Aorta (tissue), 5 donors: ENCODE data around the gene CYP19A1. TPM values are rescaled to one million over a fixed set of nuclear protein-coding genes. Genes with fewer than 3 reads are reported as not detected.
"Not testable (repeated sequence)": the region's sequence is repeated elsewhere in the genome, so short reads cannot be mapped to it uniquely, and the experiment has no call there.

Experiments
- ATAC-seq: fragments of 200-7000 bp; cut with Tn5 transposase; one replicate; pipeline ENCODE4 v1.9.1; 2022; ENCODE audit warnings: moderate library complexity; ENCODE audit not compliant: low FRiP score
- DNase-seq, 2 donors: peaks; one replicate each; pipeline ENCODE4 v3.0.0-alpha.2; 2020
- H3K27ac ChIP-seq, 2 donors: one replicate each; pipeline ENCODE4 v1.5.1; 2013; ENCODE audit warnings: low read length in 2 of 2, mild to moderate bottlenecking in 2 of 2, moderate library complexity in 2 of 2, control low read depth in 1 of 2, inconsistent platforms in 1 of 2, low read depth in 1 of 2
- H3K27me3 ChIP-seq, 2 donors: one replicate each; pipeline ENCODE4 v1.6.1; 2013; ENCODE audit warnings: control low read depth in 1 of 2, low read length in 1 of 2, mild to moderate bottlenecking in 1 of 2, moderate library complexity in 1 of 2; ENCODE audit not compliant: insufficient read depth in 2 of 2, control insufficient read depth in 1 of 2
- H3K36me3 ChIP-seq, 2 donors: one replicate each; pipeline ENCODE4 v1.6.1; 2013; ENCODE audit warnings: control low read depth in 1 of 2, low read length in 1 of 2, mild to moderate bottlenecking in 1 of 2; ENCODE audit not compliant: insufficient read depth in 2 of 2, control insufficient read depth in 1 of 2
- H3K4me1 ChIP-seq, 2 donors: one replicate each; pipeline ENCODE4 v1.6.1; 2013; ENCODE audit warnings: low read length in 2 of 2, control low read depth in 1 of 2, mild to moderate bottlenecking in 1 of 2, moderate library complexity in 1 of 2; ENCODE audit not compliant: insufficient read depth in 2 of 2, control insufficient read depth in 1 of 2
- H3K4me3 ChIP-seq, 2 donors: one replicate each; pipeline ENCODE4 v1.5.1; 2013; ENCODE audit warnings: low read length in 2 of 2, control low read depth in 1 of 2, mild to moderate bottlenecking in 1 of 2
- H3K9me3 ChIP-seq: one replicate; pipeline ENCODE4 v1.6.1; 2013; ENCODE audit warnings: mild to moderate bottlenecking, low read length; ENCODE audit not compliant: control insufficient read depth
- WGBS, 2 donors: extraction: QIAGEN DNeasy Blood & Tissue Kit; methylation state at CpG; one replicate each; pipeline ENCODE4 v1.1.7; 2013; 5-methylcytosine and 5-hydroxymethylcytosine counted together
- intact Hi-C, 2 donors: fragments of 100-400 bp; cut with DNase I; formaldehyde crosslinking; loops; one replicate each; pipeline versions ENCODE4 v1.14.2 to v1.15.0; 2022
- polyA plus RNA-seq, 2 donors: library from polyadenylated mRNA; stranded (reverse); fragments of 200-250 nt; gene quantifications; one replicate each; pipeline ENCODE4 v1.2.3, GENCODE V29; 2013
- total RNA-seq, 2 donors: library from RNA; stranded (reverse); fragmentation: NEBNext Ultra II Directional; extraction: Animal tissue kit (Norgen Biotek cat#: 25700); gene quantifications; one replicate each; pipeline ENCODE4 v1.2.1, GENCODE V29; 2021
- donor health status: healthy with polysubstance abuse.
- donor health status: Bipolar disorder and iron deficiency.
- donor health status: DM: no; HTN: no; CAD: no.
- donor health status: DM: no; HTN: no; CAD: no.
- donor health status: DM: yes; HTN: yes; CAD: no.

The CYP19A1 gene
- total and polyA plus RNA-seq, 4 donors = 0.77 to 4.8 (median 3.8) TPM

- H3K4me3 ChIP-seq, H3K27ac ChIP-seq, H3K27me3 ChIP-seq, H3K36me3 ChIP-seq, DNase-seq, ATAC-seq, H3K4me1 ChIP-seq, H3K9me3 ChIP-seq: not testable (repeated sequence)
- intact Hi-C loops = loop anchor here in 1 of 2 donors (10.0 kb wide), 1 partner anchor 56 kb away; no protein-coding TSS in a partner anchor
- 80 to 91% methylated on average over 7 of the region's 7 CpGs for WGBS, 2 donors
These were observed 77.3 kb downstream of the CYP19A1 start for GRCh38 chr15:51261113-51261512.

GRCh38 chr15:51260202-51260601, 78.2 kb downstream of the CYP19A1 start:
- no peaks in the 10 kb centered on the region for H3K9me3 ChIP-seq
- no peak overlapping the region for H3K27ac ChIP-seq
- WGBS, 2 donors = 61% methylated on average over 4 of the region's 4 CpGs
- H3K4me1 ChIP-seq = no peaks in the 10 kb centered on the region
- no peak for DNase-seq
- no peak for ATAC-seq
- no peaks in the 10 kb centered on the region for H3K27me3 ChIP-seq
- intact Hi-C loops = loop anchor here in 1 of 2 donors (10.0 kb wide), 1 partner anchor 55 kb away; no protein-coding TSS in a partner anchor
- no peak overlapping the region for H3K4me3 ChIP-seq
- no peaks in the 10 kb centered on the region for H3K36me3 ChIP-seq

- 96 to 98% methylated on average over 2 of the region's 2 CpGs for WGBS, 2 donors
- intact Hi-C loops = no loop called here
- no peaks in the 10 kb centered on the region for H3K9me3 ChIP-seq
- no peak overlapping the region for H3K4me3 ChIP-seq
- no peak overlapping the region for H3K27ac ChIP-seq
- ATAC-seq = no peak
- no peaks in the 10 kb centered on the region for H3K27me3 ChIP-seq
- no peak for DNase-seq
- H3K4me1 ChIP-seq = no peaks in the 10 kb centered on the region
- H3K36me3 ChIP-seq = no peaks in the 10 kb centered on the region
These were observed 82.9 kb downstream of the CYP19A1 start for GRCh38 chr15:51255533-51255932.

GRCh38 chr15:51253366-51253765, 85.0 kb downstream of the CYP19A1 start:
- no peaks in the 10 kb centered on the region for H3K36me3 ChIP-seq

GRCh38 chr15:51252671-51253070, 85.7 kb downstream of the CYP19A1 start:
- no peaks in the 10 kb centered on the region for H3K9me3 ChIP-seq
- no peak overlapping the region for H3K4me3 ChIP-seq
- no peaks in the 10 kb centered on the region for H3K36me3 ChIP-seq
- no peak for DNase-seq
- 96 to 98% methylated on average over 3 of the region's 3 CpGs for WGBS, 2 donors
- H3K27ac ChIP-seq = no peak overlapping the region
- no peak for ATAC-seq
- intact Hi-C loops = no loop called here
- H3K4me1 ChIP-seq = no peaks in the 10 kb centered on the region
- no peaks in the 10 kb centered on the region for H3K27me3 ChIP-seq

More at GRCh38 chr15:51253366-51253765, 85.0 kb downstream of the CYP19A1 start:
- Histone ChIP-seq H3K4me1 (no peaks in the 10 kb centered on the region), H3K27ac (no peak overlapping the region), H3K4me3 (no peak overlapping the region), H3K27me3 (no peaks in the 10 kb centered on the region), H3K9me3 (no peaks in the 10 kb centered on the region)
- intact Hi-C loops = no loop called here
- WGBS, 2 donors = 82 to 89% methylated on average over 2 of the region's 2 CpGs
- ATAC-seq (no peak), DNase-seq (no peak)

GRCh38 chr15:51251556-51251955, 86.8 kb downstream of the CYP19A1 start:
- Histone ChIP-seq H3K4me3 (no peak overlapping the region), H3K9me3 (no peaks in the 10 kb centered on the region), H3K36me3 (no peaks in the 10 kb centered on the region), H3K4me1 (no peaks in the 10 kb centered on the region), H3K27ac (no peak overlapping the region), H3K27me3 (no peaks in the 10 kb centered on the region)
- ATAC-seq (no peak), DNase-seq (no peak)
- 84 to 85% methylated on average over 1 of the region's 1 CpG for WGBS, 2 donors
- intact Hi-C loops = no loop called here

GRCh38 chr15:51250217-51251011, 88.0 kb downstream of the CYP19A1 start:
- Histone ChIP-seq H3K9me3 (no peaks in the 10 kb centered on the region), H3K27ac (no peak overlapping the region), H3K4me3 (no peak overlapping the region), H3K36me3 (no peaks in the 10 kb centered on the region), H3K4me1 (no peaks in the 10 kb centered on the region), H3K27me3 (no peaks in the 10 kb centered on the region)
- intact Hi-C loops = no loop called here
- DNase-seq (no peak), ATAC-seq (no peak)
- 85 to 92% methylated on average over 4 of the region's 4 CpGs for WGBS, 2 donors

GRCh38 chr15:51245628-51246027, 92.8 kb downstream of the CYP19A1 start:
- DNase-seq = no peak
- H3K27ac ChIP-seq = no peak overlapping the region
- H3K27me3 ChIP-seq = no peaks in the 10 kb centered on the region
- no peak overlapping the region for H3K4me3 ChIP-seq
- H3K9me3 ChIP-seq = no peaks in the 10 kb centered on the region
- H3K4me1 ChIP-seq = no peaks in the 10 kb centered on the region
- H3K36me3 ChIP-seq = no peaks in the 10 kb centered on the region
- ATAC-seq = no peak
- 100% methylated on average over 1 of the region's 1 CpG for WGBS, 2 donors
- intact Hi-C loops = no loop called here

- intact Hi-C loops = no loop called here
- H3K4me1 ChIP-seq = no peaks in the 10 kb centered on the region
These were observed 94.0 kb downstream of the CYP19A1 start for GRCh38 chr15:51244423-51244869.

More at GRCh38 chr15:51244423-51244869, 94.0 kb downstream of the CYP19A1 start:
- DNase-seq (no peak), ATAC-seq (no peak)
- Histone ChIP-seq H3K36me3 (no peaks in the 10 kb centered on the region), H3K27me3 (no peaks in the 10 kb centered on the region), H3K4me3 (no peak overlapping the region), H3K27ac (no peak overlapping the region), H3K9me3 (no peaks in the 10 kb centered on the region)
- 35 to 45% methylated on average over 2 of the region's 2 CpGs for WGBS, 2 donors
